HCT116 (cell line): ENCODE data around the gene TNFRSF12A. TPM values are rescaled to one million over a fixed set of nuclear protein-coding genes. Genes with fewer than 3 reads are reported as not detected.

Source experiments
- ATAC-seq: fragments of 200-7000 bp; cut with Tn5 transposase; 2 replicates; pipeline ENCODE4 v1.9.1; 2020; ENCODE audit warnings: mild to moderate bottlenecking, moderate library complexity
- Bru-seq: library from RNA; stranded (reverse); fragments of 400-500 nt; gene quantifications from one replicate; lab custom pipeline; 2021; lab: Mats Ljungman, UMichigan
- BruChase-seq, 2 experiments: library from RNA; stranded (reverse); fragments of 400-500 nt; gene quantifications; one replicate each; lab custom pipeline; 2021; lab: Mats Ljungman, UMichigan
- BruUV-seq: library from RNA; stranded (reverse); fragments of 400-500 nt; replicated peaks from 2 replicates; lab custom pipeline; 2021; lab: Mats Ljungman, UMichigan
- CTCF ChIA-PET: fragments of 300-600 bp; sonication (Branson Sonifier 250); formaldehyde crosslinking; loops from one replicate; lab custom pipeline; 2021; ENCODE audit warnings: antibody characterized with exemption; lab: Charles Lee
- POLR2A ChIA-PET: fragments of 300-600, 350-600 bp; sonication (Branson Sonifier 250); formaldehyde crosslinking; loops from one replicate; lab custom pipeline; 2021; ENCODE audit warnings: antibody characterized with exemption; lab: Charles Lee
- RAD21 ChIA-PET, 2 experiments: fragments of 300-600 bp; sonication (Branson Sonifier 250); formaldehyde crosslinking; loops; one replicate each; lab custom pipeline; 2023; ENCODE audit warnings: low total read pairs in 2 of 2; ENCODE audit not compliant: uncharacterized antibody in 2 of 2, unreplicated experiment in 2 of 2, low non-redundant PET in 1 of 2; lab: Charles Lee
- DNase-seq: peaks from one replicate; pipeline ENCODE4 v3.0.0-alpha.2; 2010; ENCODE audit warnings: low read depth, low spot score
- H2AFZ ChIP-seq: fragments of 200-600 bp; shearing (Covaris generic), sonication (generic); 2 replicates; pipeline ENCODE4 v1.6.1; 2017; ENCODE audit warnings: low read depth, mixed run types, mixed read lengths, antibody characterized with exemption, low read length; ENCODE audit not compliant: poor library complexity, severe bottlenecking
- H3K27ac ChIP-seq: 2 replicates; pipeline ENCODE4 v1.5.1; 2012; ENCODE audit warnings: low read depth, low read length
- H3K27me3 ChIP-seq: fragments of 200-600 bp; sonication (generic); 2 replicates; pipeline ENCODE4 v1.6.1; 2016; ENCODE audit warnings: mixed run types, low read length, mixed read lengths; ENCODE audit not compliant: insufficient read depth
- H3K36me3 ChIP-seq, 2 experiments: fragments of 200-500 bp in 1 of 2; fragments of 200-600 bp in 1 of 2; sonication (Bioruptor generic) in 1 of 2; sonication (generic) in 1 of 2; 2 replicates each; pipeline versions ENCODE4 v1.5.1 to v1.6.1; 2014 to 2016; ENCODE audit warnings: low read length in 2 of 2, inconsistent platforms in 1 of 2, mixed read lengths in 1 of 2, mixed run types in 1 of 2; ENCODE audit not compliant: insufficient read depth in 2 of 2, control insufficient read depth in 1 of 2
- H3K4me1 ChIP-seq, 2 experiments: fragments of 200-600 bp in 1 of 2; sonication (generic) in 1 of 2; 2 replicates each; pipeline versions ENCODE4 v1.5.1 to v1.6.1; 2012 to 2017; ENCODE audit warnings: low read length in 2 of 2, inconsistent platforms in 1 of 2, mild to moderate bottlenecking in 1 of 2, mixed read lengths in 1 of 2, mixed run types in 1 of 2, moderate library complexity in 1 of 2; ENCODE audit not compliant: insufficient read depth in 2 of 2, control insufficient read depth in 1 of 2
- H3K4me2 ChIP-seq: fragments of 200-600 bp; sonication (generic); 2 replicates; pipeline ENCODE4 v1.6.1; 2017; ENCODE audit warnings: mixed run types, low read length, mixed read lengths
- H3K4me3 ChIP-seq, 2 experiments: fragments of 200-600 bp in 1 of 2; sonication (generic) in 1 of 2; replicated peaks in 1 of 2; 2 replicates each; pipeline ENCODE4 v1.5.1; 2011 to 2016; ENCODE audit warnings: low read length in 2 of 2, control low read depth in 1 of 2, low read depth in 1 of 2, mild to moderate bottlenecking in 1 of 2, mixed read lengths in 1 of 2, mixed run types in 1 of 2
- H3K79me2 ChIP-seq: fragments of 200-600 bp; sonication (generic); 2 replicates; pipeline ENCODE4 v1.6.1; 2017; ENCODE audit warnings: mild to moderate bottlenecking, mixed run types, low read length, moderate library complexity, mixed read lengths; ENCODE audit not compliant: insufficient read depth
- H3K9ac ChIP-seq: fragments of 200-600 bp; sonication (generic); 2 replicates; pipeline ENCODE4 v1.6.1; 2016; ENCODE audit warnings: low read length, mixed read lengths
- H3K9me2 ChIP-seq: fragments of 200-600 bp; sonication (generic), shearing (Covaris generic); 2 replicates; pipeline ENCODE4 v1.6.1; 2017; ENCODE audit warnings: mixed run types, mild to moderate bottlenecking, moderate library complexity; ENCODE audit not compliant: insufficient read depth
- H3K9me3 ChIP-seq, 2 experiments: fragments of 200-500 bp in 1 of 2; fragments of 200-600 bp in 1 of 2; sonication (Bioruptor generic) in 1 of 2; sonication (generic) in 1 of 2; 2 replicates each; pipeline ENCODE4 v1.6.1; 2014 to 2017; ENCODE audit warnings: low read length in 2 of 2, mixed read lengths in 2 of 2, inconsistent platforms in 1 of 2, low read depth in 1 of 2, mild to moderate bottlenecking in 1 of 2, mixed run types in 1 of 2, moderate library complexity in 1 of 2; ENCODE audit not compliant: control insufficient read depth in 1 of 2, insufficient read depth in 1 of 2
- H4K20me1 ChIP-seq: fragments of 200-600 bp; sonication (generic), shearing (Covaris generic); 2 replicates; pipeline ENCODE4 v1.6.1; 2017; ENCODE audit warnings: mixed run types, mild to moderate bottlenecking, moderate library complexity; ENCODE audit not compliant: insufficient read depth
- CBX3 ChIP-seq: IDR thresholded peaks from 2 replicates; pipeline ENCODE4 v1.6.1; 2012; ENCODE audit warnings: low read depth
- EZH2 ChIP-seq: fragments of 200-600 bp; sonication (generic); IDR thresholded peaks from 2 replicates; pipeline ENCODE4 v1.6.1; 2017; ENCODE audit warnings: antibody characterized with exemption, mixed run types
- EZH2phosphoT487 ChIP-seq: fragments of 200-600 bp; IDR thresholded peaks from 2 replicates; pipeline ENCODE4 v1.6.1; 2018; ENCODE audit warnings: antibody characterized with exemption, borderline replicate concordance
- POLR2A ChIP-seq: IDR thresholded peaks from 2 replicates; pipeline ENCODE4 v1.7.0; 2011; ENCODE audit warnings: borderline replicate concordance; ENCODE audit not compliant: insufficient read depth, insufficient read length; ENCODE audit errors: extremely low read depth
- POLR2AphosphoS5 ChIP-seq: IDR thresholded peaks from 2 replicates; pipeline ENCODE4 v1.6.1; 2011; ENCODE audit warnings: mild to moderate bottlenecking, low read depth, low read length, moderate library complexity
- TCF7L2 ChIP-seq: IDR thresholded peaks from 2 replicates; pipeline ENCODE4 v1.7.0; 2011; ENCODE audit warnings: borderline replicate concordance, inconsistent platforms; ENCODE audit not compliant: insufficient read depth, insufficient read length; ENCODE audit errors: extremely low read depth
- intact Hi-C: fragments of 100-400 bp; cut with micrococcal nuclease; formaldehyde crosslinking; loops from 2 replicates; pipeline ENCODE4 v1.10.0; 2022
- long read RNA-seq: library from polyadenylated mRNA; unstranded; transcript quantifications from one replicate; pipeline ENCODE4 v2.0.0, GENCODE V29; 2021; ENCODE audit not compliant: unreplicated experiment
- polyA plus RNA-seq: library from polyadenylated mRNA; unstranded; fragments of >200 nt; gene quantifications from 2 replicates; pipeline ENCODE4 v1.2.1, GENCODE V29; 2012; ENCODE audit warnings: missing spikeins
- total RNA-seq: library from RNA; stranded (reverse); gene quantifications from one replicate; pipeline ENCODE4 v1.2.1, GENCODE V29; 2021; ENCODE audit not compliant: unreplicated experiment

TNFRSF12A gene, protein sequence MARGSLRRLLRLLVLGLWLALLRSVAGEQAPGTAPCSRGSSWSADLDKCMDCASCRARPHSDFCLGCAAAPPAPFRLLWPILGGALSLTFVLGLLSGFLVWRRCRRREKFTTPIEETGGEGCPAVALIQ
- total RNA-seq (188 TPM), Bru-seq, nascent RNA (percentile 97 among the genes with signal in this experiment), BruChase-seq, experiment 1, labeled RNA remaining after a 6-hour chase (percentile 97 among the genes with signal in this experiment), BruChase-seq, experiment 2, labeled RNA remaining after a 2-hour chase (percentile 99 among the genes with signal in this experiment)
- 222 and 257 TPM in 2 replicates for polyA plus RNA-seq
- long read RNA-seq, transcript TNFRSF12A-201 (4 exons, 1,033 nt): major isoform, 212 of 274 reads
- long read RNA-seq, transcript TNFRSF12A-203 (3 exons, 1,678 nt): minor isoform, 8 of 274 reads
- long read RNA-seq, transcript TNFRSF12A-202 (3 exons, 881 nt): minor isoform, 5 of 274 reads
- long read RNA-seq, partial matches to known transcripts: 13 of 274 reads
- long read RNA-seq, other reads (novel, unspliced or antisense): 36 of 274 reads

DNA sequence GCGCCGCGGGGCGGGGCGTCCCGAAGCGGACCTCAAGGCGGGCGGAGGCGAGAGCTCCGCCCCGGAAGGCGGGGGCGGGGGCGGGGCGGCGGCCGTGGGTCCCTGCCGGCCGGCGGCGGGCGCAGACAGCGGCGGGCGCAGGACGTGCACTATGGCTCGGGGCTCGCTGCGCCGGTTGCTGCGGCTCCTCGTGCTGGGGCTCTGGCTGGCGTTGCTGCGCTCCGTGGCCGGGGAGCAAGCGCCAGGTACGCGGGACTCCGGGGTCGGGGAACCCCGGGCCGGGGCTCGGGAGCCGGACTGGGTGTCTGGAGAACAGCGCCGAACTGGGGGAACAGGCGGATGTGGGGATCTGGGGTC lies at the start of gene TNFRSF12A:
TSS of gene TNFRSF12A (plus strand) at position 122 of the 357 bp plus-strand sequence. CDS start at position 152, 30 bp downstream.
- H3K9ac ChIP-seq: peak within 1 kb of the TSS; percentile 99
- H3K36me3 ChIP-seq: peaks cover 0 to 15% of the 10 kb centered on the region in 2 experiments; a peak in 1 of 4 replicates
- no TSS peak for BruUV-seq
- H3K9me2 ChIP-seq: no peaks in the 10 kb centered on the region
- no peaks in the 10 kb centered on the region for H4K20me1 ChIP-seq
- intact Hi-C loops: loop anchor here (5.0 kb wide), 2 partner anchors 38 to 863 kb away; partner anchors contain the start of genes PKMYT1 and TRAF7
- peaks cover 20% of the 10 kb centered on the region; the same call in 1 of the 2 replicates for H3K79me2 ChIP-seq
- peak within 1 kb of the TSS; percentile 100 for H3K27ac ChIP-seq
- DNase-seq (peak; percentile 49), ATAC-seq (peak; percentile 13)
- H3K27me3 ChIP-seq: no peaks in the 10 kb centered on the region
- H3K4me3 ChIP-seq: peak within 1 kb of the TSS; percentile 94 to 95
- H3K4me1 ChIP-seq: peaks cover 27 to 66% of the 10 kb centered on the region in 2 experiments
- ChIA-PET POLR2A (interaction anchor here (0.5 to 8.2 kb wide), 16 partner anchors 8 to 1056 kb away, joined by 3 to 188 read pairs (median 4); partner anchors contain the start of genes CLDN9, KREMEN2, MMP25 and PAQR4), CTCF (interaction anchor here (0.8 to 6.1 kb wide), 5 partner anchors 8 to 16 kb away, joined by 3 to 39 read pairs (median 4); no protein-coding TSS in a partner anchor), RAD21 (interaction anchor here in 1 of 2 experiments (0.7 kb wide), 1 partner anchor 667 kb away, joined by 4 read pairs; no protein-coding TSS in a partner anchor)
- TF ChIP-seq EZH2phosphoT487: no peak
- TF ChIP-seq POLR2AphosphoS5: peak; percentile 91
- TF ChIP-seq POLR2A: peak; percentile 64
- TF ChIP-seq EZH2: no peak
- TF ChIP-seq CBX3: no peak
- TF ChIP-seq TCF7L2: no peak
- peak within 1 kb of the TSS; percentile 86 for H3K4me2 ChIP-seq
- H3K9me3 ChIP-seq: no peaks in the 10 kb centered on the region
- no peak within 1 kb of the TSS for H2AFZ ChIP-seq
